GM06990 (cell line): ENCODE results near the gene PON3.
"Not testable (repeated sequence)": the region's sequence is repeated elsewhere in the genome, so short reads cannot be mapped to it uniquely, and the experiment has no call there.

Experiments
- DNase-seq: peaks from one replicate; pipeline ENCODE4 v3.0.0-alpha.2; 2011; ENCODE audit not compliant: insufficient read length; ENCODE audit errors: extremely low read depth
- H3K27me3 ChIP-seq: replicated peaks from 2 replicates; pipeline ENCODE4 v1.6.0; 2011; ENCODE audit warnings: low read length; ENCODE audit not compliant: control insufficient read depth, insufficient read depth
- H3K36me3 ChIP-seq: 2 replicates; pipeline ENCODE4 v1.5.1; 2011; ENCODE audit warnings: low read length; ENCODE audit not compliant: control insufficient read depth, insufficient read depth
- H3K4me3 ChIP-seq: replicated peaks from 2 replicates; pipeline ENCODE4 v1.5.1; 2011; ENCODE audit warnings: low read depth, mild to moderate bottlenecking, control low read depth, low read length
- TF ChIP-seq, protein P1 (sequence below): IDR thresholded peaks from 2 replicates; pipeline ENCODE4 v1.5.1; 2011; ENCODE audit warnings: low read length, control low read depth, mild to moderate bottlenecking, inconsistent platforms; ENCODE audit not compliant: insufficient read depth, poor library complexity, severe bottlenecking

PON3 gene

DNA sequence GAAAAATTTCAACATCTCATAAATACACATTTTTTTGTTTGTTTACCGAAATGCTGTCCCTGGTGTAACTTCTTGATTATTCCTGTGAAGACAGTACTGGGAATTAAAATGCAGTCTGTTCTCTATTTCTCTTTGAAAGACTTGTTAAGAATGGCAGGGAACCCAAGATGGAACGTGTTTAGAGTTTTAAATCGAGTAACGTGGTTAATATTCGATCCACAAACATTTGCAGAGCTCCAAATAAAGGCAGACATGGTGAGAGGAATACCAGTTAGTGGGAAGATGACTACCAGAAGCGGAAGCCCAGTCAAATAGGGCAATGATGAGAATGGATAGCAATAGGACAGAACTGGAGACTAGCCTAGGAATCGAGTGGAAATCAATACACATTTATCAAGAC is 6.7 kb downstream of the PON3 start:
- Histone ChIP-seq H3K4me3 (no peak overlapping the region), H3K36me3 (no peaks in the 10 kb centered on the region), H3K27me3 (no peaks in the 10 kb centered on the region)
- no peak for DNase-seq
- TF ChIP-seq, protein P1, sequence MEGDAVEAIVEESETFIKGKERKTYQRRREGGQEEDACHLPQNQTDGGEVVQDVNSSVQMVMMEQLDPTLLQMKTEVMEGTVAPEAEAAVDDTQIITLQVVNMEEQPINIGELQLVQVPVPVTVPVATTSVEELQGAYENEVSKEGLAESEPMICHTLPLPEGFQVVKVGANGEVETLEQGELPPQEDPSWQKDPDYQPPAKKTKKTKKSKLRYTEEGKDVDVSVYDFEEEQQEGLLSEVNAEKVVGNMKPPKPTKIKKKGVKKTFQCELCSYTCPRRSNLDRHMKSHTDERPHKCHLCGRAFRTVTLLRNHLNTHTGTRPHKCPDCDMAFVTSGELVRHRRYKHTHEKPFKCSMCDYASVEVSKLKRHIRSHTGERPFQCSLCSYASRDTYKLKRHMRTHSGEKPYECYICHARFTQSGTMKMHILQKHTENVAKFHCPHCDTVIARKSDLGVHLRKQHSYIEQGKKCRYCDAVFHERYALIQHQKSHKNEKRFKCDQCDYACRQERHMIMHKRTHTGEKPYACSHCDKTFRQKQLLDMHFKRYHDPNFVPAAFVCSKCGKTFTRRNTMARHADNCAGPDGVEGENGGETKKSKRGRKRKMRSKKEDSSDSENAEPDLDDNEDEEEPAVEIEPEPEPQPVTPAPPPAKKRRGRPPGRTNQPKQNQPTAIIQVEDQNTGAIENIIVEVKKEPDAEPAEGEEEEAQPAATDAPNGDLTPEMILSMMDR, result no peak

DNA sequence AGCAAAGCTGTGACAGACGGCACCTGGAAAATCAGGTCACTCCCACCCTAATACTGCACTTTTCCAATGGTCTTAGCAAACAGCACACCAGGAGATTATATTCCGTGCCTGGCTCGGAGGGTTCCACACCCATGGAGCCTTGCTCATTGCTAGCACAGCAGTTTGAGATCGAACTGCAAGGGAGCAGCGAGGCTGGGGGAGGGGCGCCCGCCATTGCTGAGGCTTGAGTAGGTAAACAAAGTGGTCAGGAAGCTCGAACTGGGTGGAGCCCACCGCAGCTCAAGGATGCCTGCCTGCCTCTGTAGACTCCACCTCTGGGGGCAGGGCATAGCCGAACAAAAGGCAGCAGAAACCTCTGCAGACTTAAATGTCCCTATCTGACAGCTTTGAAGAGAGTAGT is 16.7 kb downstream of the PON3 start:
- not testable (repeated sequence) for DNase-seq, H3K36me3 ChIP-seq, H3K4me3 ChIP-seq, H3K27me3 ChIP-seq

DNA sequence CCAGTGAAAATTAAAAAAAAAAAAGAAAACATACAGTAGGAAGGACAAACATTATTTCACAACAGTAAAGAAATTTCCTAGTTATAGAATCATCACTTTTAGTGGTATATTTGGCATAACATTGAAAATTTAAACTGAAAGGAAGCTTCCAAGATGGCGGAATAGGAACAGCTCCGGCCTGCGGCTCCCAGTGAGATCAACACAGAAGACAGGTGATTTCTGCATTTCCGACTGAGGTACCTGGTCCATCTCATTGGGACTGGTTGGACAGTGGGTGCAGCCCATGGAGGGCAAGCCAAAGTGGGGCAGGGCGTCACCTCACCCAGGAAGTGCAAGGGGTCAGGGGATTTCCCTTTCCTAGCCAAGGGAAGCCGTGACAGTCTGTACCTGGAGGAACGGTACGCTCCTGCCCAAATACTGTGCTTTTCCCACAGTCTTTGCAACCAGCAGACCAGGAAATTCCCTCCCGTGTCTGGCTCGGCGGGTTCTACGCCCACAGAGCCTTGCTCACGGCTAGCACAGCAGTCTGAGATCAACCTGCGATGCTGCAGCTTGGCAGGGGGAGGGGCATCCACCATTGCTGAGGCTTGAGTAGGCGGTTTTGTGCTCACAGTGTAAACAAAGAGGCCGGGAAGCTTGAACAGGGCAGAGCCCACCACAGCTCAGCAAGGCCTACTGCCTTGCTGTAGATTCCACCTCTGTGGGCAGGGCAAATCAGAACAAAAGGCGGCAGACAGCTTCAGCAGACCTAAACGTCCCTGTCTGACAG is 19.4 kb downstream of the PON3 start:
- Histone ChIP-seq H3K36me3 (no peaks in the 10 kb centered on the region), H3K27me3 (no peaks in the 10 kb centered on the region), H3K4me3 (no peak overlapping the region)
- TF ChIP-seq, protein P1, result no peak
- DNase-seq, result no peak

DNA sequence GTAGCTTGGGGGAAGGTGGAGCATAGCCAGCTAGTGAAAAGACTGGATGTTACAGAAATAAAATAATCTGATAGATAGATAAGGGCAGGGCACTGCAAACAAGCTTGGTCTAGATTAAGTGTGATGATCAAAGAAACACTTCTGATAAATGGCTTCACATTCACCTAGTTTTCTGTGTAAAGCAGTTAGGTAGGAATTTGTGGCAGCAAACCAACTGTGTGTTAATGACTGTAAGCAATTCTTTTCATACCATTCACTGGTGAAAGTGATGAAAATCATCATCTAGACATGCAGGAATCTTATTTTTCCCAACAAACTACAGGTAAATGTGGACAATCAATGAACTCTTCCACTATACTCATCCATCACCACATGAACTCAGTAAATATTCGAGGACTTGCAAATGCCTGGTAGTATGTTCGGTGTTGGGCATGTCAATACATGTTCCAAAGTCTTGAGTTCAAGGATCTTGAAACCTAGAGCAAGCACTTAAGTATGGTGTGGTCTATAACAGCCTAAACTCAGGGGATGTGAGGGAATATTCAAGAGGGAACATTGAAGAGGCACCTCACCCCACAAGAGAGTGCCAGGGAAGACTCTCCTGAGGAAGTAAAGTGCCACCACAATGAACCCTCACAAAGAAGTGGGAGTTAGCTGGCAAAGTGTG is 20.5 kb downstream of the PON3 start:
- TF ChIP-seq, protein P1, result no peak
- Histone ChIP-seq H3K4me3 (no peak overlapping the region), H3K27me3 (no peaks in the 10 kb centered on the region), H3K36me3 (no peaks in the 10 kb centered on the region)
- no peak for DNase-seq

DNA sequence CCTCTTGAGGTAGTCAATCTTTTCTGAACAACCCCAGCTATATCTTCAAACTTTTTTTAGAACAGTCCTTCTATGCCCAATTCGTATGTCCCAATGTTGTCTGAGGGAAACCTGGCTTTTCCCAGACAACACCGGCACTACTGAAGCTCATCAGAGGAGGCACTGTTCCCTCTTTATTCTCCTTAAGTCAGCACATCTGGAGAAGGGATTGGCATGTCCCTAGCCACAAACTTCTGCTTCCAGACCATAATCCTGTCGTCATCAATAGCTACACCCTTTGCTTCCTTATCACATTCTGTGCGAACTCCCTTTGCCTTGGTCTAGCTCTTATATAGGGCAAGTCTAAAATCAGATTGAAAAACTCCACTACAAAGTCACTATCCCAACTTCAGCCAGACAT is 22.9 kb downstream of the PON3 start:
- TF ChIP-seq, protein P1, result no peak
- Histone ChIP-seq H3K36me3 (no peaks in the 10 kb centered on the region), H3K27me3 (no peaks in the 10 kb centered on the region), H3K4me3 (no peak overlapping the region)
- DNase-seq, result no peak

DNA sequence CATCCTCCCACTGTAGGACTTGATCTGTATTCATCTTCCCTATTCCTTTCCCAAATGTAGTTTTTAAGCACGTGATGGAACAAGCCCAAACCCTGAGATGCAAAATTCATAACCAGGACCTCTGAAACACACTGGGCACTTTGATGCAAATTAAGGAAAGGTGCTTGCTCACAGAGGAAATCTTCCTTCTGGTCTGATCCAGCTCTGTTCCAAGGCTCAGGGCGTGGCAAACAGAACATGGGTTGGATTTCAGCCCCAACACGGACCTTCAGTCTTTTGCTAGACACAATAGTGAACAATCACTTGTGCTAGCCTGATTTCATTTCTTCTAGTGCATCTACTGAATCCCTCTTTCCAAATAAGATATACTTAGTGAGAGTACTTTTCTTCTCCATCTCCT is 27.9 kb downstream of the PON3 start:
- TF ChIP-seq, protein P1, result no peak
- no peaks in the 10 kb centered on the region for H3K27me3 ChIP-seq
- no peak for DNase-seq

More for the DNA sequence above, 27.9 kb downstream of the PON3 start:
- Histone ChIP-seq H3K4me3 (no peak overlapping the region), H3K36me3 (no peaks in the 10 kb centered on the region)
